Measurements from ENCODE around the gene BID.

BID gene

DNA sequence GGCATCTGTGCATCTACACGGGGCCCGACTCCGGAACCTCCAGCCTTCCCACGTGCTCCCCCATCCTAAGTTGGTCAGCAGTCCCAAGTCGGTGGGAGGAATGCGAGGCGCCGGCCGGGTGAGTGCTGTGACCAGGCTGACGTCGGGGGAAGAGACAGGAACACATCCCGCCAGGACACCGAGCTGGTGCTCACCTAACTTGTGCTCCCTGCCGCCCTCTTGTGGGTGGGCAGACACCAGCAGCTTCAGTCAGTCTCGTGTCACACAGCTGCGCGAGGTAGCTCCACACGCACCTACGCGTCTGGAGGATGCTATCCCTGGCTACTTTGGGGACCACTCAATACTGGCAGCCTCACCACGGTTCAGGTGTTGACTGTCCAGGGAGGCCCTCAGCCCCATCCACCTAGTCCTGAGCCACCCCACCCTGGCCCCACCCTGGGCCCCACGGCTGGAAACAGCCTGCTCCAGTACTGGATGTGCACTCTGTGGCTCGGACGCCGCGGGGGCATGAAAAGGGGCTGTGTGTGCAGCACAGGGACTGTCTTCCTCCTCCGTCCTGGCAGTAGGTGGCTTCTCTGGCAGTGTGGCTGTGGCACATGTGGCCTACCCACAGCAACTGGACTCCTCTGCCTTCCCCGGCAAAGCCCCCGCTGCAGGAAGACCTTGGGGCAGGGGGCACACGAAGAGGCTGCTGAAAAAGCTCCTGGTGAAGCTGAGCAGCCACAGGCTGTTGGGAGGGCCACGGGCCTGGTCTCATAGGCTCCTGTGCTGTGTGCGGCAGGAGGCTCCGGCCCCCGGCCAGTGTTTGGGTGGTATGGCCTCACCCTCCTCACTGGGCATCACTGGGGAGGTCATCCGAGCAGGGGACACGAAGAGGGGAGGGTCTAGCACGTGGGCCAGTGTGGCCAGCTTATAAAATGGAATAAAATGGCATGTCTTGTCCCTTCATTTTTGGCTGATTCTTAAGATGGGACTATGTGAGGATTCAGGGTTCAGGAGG lies 11.2 kb upstream of the BID start:
- TF ChIP-seq, protein P1, sequence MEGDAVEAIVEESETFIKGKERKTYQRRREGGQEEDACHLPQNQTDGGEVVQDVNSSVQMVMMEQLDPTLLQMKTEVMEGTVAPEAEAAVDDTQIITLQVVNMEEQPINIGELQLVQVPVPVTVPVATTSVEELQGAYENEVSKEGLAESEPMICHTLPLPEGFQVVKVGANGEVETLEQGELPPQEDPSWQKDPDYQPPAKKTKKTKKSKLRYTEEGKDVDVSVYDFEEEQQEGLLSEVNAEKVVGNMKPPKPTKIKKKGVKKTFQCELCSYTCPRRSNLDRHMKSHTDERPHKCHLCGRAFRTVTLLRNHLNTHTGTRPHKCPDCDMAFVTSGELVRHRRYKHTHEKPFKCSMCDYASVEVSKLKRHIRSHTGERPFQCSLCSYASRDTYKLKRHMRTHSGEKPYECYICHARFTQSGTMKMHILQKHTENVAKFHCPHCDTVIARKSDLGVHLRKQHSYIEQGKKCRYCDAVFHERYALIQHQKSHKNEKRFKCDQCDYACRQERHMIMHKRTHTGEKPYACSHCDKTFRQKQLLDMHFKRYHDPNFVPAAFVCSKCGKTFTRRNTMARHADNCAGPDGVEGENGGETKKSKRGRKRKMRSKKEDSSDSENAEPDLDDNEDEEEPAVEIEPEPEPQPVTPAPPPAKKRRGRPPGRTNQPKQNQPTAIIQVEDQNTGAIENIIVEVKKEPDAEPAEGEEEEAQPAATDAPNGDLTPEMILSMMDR (IDR thresholded peaks at IDR 0.05), result peak; percentile 66

DNA sequence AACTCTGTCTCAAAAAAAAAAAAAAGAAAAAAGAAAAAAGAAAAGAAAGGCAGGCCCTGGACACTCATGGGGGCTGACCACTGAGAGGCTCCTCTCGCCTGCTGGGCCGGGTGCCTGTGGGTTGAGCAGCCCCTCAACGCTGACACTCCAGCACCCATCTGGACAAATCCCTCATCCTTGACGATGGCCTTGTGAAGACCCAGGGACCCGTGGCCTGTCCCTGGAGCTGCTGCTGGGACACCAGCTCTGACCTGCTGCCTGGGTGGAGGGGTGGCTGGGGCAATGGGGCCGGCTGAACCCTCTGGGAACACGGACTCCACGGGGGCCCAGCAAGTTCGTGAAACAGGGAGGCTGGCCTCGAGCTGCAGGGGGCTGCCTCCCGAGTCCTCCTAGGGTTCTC lies 10.5 kb upstream of the BID start:
- TF ChIP-seq, protein P1 (IDR thresholded peaks at IDR 0.05), result no peak

DNA sequence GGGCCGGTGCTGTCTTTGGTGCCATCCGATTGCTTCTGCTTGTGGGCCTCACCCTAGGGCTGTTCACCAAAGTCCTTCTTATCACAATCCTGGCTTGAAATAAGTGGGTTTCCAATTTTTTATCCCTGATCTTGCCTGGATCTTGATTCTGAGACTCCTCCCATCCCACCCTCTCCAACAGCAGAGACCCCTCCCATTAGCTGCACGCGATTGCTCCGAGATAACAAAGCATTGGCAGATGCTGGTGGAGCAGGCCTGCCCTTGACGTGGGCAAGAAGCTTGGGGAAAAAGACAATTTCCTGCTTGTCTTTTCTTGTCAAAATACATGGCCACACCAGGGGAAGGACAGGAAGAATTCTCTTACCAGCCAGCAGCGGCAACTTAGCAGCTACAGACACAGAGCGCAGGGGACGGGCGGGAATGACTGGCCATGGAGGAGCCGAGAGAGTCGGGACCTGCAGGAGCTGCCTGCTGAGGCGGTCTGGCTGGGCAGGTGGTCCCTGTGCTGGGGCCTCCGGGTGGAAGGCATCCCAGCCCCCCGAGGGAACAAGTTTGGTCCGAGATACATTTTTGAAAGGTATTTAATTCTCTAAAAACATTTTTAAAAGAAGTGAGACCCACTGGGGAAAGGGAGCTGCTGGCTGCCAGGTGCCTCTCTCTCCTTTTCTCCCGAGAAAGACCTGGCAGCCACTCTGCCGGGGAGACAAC lies 9.7 kb upstream of the BID start:
- TF ChIP-seq, protein P1 (IDR thresholded peaks at IDR 0.05), result no peak

DNA sequence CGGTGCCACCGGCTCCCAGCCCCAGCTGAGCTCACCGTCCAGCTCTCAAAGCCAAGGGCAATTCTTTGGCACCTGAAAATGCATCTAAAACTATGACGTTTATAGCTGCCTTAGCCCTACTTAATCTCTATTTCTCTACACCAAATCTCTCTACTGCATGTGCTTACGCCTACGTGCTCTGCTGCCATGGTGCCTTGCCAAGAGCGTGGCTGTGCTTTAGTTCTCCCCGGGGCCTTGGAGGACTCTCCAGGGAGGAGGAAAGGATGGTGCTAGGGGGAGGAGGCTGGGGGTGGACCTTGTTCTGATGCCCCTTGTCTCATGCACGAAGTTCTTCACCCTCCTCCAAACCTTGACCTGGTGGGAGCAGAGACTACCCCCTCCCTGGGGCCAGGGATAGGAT lies 9.0 kb upstream of the BID start:
- TF ChIP-seq, protein P1 (IDR thresholded peaks at IDR 0.05), result no peak

DNA sequence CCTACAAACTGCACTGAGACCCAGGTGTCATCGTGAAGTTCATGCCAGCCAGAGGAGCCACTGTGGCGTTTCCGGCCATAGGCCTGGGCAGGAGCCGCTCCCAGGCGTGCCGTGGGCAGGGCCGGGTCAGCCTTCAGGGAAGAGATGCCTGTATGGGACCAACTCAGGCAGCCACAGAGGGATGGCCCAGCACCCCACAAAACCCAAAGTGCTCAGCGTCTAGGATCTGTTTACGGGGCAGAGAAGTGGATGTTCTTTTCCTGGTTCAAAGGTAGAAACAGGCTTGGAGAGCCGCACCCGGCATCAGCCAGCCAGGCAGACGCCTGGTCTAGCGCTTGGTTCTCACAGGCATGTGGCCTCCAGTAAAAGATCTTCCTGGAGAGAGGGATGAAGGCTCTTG lies 8.4 kb upstream of the BID start:
- TF ChIP-seq, protein P1 (IDR thresholded peaks at IDR 0.05), result no peak

DNA sequence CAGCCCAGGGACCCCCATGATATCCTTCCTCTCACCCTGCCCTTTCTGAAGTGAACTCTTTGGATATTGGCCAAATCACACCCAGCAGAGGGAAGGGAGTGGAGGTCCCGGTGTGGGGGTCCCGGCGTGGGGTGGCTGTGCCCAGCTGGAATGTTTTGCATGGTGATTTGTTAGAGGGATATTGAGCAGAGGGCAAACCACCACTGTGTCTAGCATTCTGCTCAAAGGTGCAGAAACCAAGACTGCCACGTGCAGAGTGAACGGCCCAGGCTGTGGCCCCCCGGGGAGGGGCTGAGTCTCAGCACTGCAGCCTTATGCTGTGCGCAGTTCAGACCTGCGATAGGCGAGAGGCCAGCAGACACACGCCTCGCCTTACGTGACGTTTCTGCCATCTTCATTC lies 7.9 kb upstream of the BID start:
- TF ChIP-seq, protein P1 (IDR thresholded peaks at IDR 0.05), result no peak

DNA sequence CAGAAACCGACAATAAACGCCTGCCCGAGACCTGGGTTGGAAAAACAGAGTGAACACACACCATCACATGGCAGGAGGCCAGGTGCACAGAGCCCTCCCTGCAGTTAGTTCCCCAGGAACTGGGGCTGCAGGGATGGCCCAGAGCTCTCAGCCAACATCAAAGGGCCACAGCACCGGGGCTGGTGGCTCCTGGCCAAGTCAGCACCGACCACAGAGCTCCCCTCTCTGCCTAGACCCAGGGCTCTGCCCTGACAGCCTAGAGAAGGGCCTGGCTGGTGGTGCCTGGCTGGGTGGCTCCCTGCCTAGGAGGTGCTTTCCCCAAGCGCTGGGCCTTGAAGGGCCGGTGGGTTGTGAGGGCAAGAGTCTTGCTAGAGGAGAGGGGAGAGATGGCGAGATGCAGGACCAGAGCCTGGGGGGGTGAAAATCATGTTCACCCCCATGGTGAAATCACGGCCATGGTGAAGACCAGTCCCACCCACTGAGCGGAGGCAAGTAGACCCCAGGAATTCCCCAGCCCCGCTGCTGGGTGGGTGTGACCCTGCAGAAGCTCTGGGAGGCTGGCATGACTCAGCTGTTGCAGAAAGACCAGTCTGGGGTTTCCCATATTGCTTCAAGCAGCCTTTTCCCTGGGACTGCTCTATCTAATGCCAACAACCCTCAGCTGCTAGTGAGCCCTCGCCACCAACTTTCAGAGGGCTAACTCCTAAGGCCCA lies 7.2 kb upstream of the BID start:
- TF ChIP-seq, protein P1 (IDR thresholded peaks at IDR 0.05), result no peak
